OCI-LY1 (cell line): ENCODE results near the gene AP1G2.

Experiments
- H2AFZ ChIP-seq: fragments of 200-600 bp; sonication (generic), shearing (Covaris generic); 2 replicates; pipeline ENCODE4 v1.6.0; 2014; ENCODE audit warnings: antibody characterized with exemption, mild to moderate bottlenecking, low read length
- H3F3A ChIP-seq: fragments of 200-600 bp; sonication (generic), shearing (Covaris generic); 2 replicates; pipeline ENCODE4 v1.6.0; 2014; ENCODE audit warnings: mild to moderate bottlenecking, antibody characterized with exemption, low read length, moderate library complexity; ENCODE audit not compliant: insufficient read depth
- H3K27ac ChIP-seq: fragments of 200-600 bp; sonication (generic); 2 replicates; pipeline ENCODE4 v1.5.1; 2014; ENCODE audit warnings: low read length, mixed run types, mild to moderate bottlenecking, low read depth; ENCODE audit not compliant: poor library complexity, severe bottlenecking
- H3K27me3 ChIP-seq: fragments of 200-600 bp; sonication (generic); 2 replicates; pipeline ENCODE4 v1.6.0; 2014; ENCODE audit warnings: antibody characterized with exemption, mild to moderate bottlenecking, low read length, moderate library complexity; ENCODE audit not compliant: insufficient read depth
- H3K36me3 ChIP-seq: fragments of 200-600 bp; sonication (generic); 2 replicates; pipeline ENCODE4 v1.6.1; 2014; ENCODE audit warnings: mild to moderate bottlenecking, antibody characterized with exemption, low read length, moderate library complexity, mixed read lengths; ENCODE audit not compliant: insufficient read depth
- H3K4me1 ChIP-seq: fragments of 200-600 bp; sonication (generic); 2 replicates; pipeline ENCODE4 v1.5.1; 2014; ENCODE audit warnings: mild to moderate bottlenecking, low read length, moderate library complexity; ENCODE audit not compliant: insufficient read depth, severe bottlenecking
- H3K4me2 ChIP-seq: fragments of 200-600 bp; sonication (generic), shearing (Covaris generic); 2 replicates; pipeline ENCODE4 v1.6.1; 2014; ENCODE audit warnings: low read length
- H3K4me3 ChIP-seq: fragments of 200-600 bp; sonication (generic); 2 replicates; pipeline ENCODE4 v1.5.1; 2014; ENCODE audit warnings: low read length, low read depth, mild to moderate bottlenecking, mixed read lengths; ENCODE audit not compliant: poor library complexity, severe bottlenecking
- H3K79me2 ChIP-seq: fragments of 200-600 bp; shearing (Covaris generic); 2 replicates; pipeline ENCODE4 v1.6.1; 2016; ENCODE audit warnings: mixed run types, low read length, mixed read lengths; ENCODE audit not compliant: insufficient read depth
- H3K9ac ChIP-seq: fragments of 200-600 bp; sonication (generic), shearing (Covaris generic); 2 replicates; pipeline ENCODE4 v1.6.1; 2014; ENCODE audit warnings: mild to moderate bottlenecking, low read length, mixed read lengths
- H3K9me2 ChIP-seq: fragments of 200-600 bp; sonication (generic), shearing (Covaris generic); 2 replicates; pipeline ENCODE4 v1.6.1; 2014; ENCODE audit warnings: low read depth, mild to moderate bottlenecking, low read length, mixed read lengths
- H3K9me3 ChIP-seq: fragments of 200-600 bp; shearing (Covaris generic); 2 replicates; pipeline ENCODE4 v1.6.1; 2014; ENCODE audit warnings: low read length, mixed read lengths
- H4K20me1 ChIP-seq: fragments of 200-600 bp; sonication (generic), shearing (Covaris generic); 2 replicates; pipeline ENCODE4 v1.6.0; 2016; ENCODE audit warnings: mild to moderate bottlenecking, low read length; ENCODE audit not compliant: insufficient read depth
- EZH2 ChIP-seq: fragments of 200-600 bp; sonication (generic), shearing (Covaris generic); IDR thresholded peaks from 2 replicates; pipeline ENCODE4 v1.8.0; 2017; ENCODE audit warnings: borderline replicate concordance, mixed run types, mild to moderate bottlenecking, antibody characterized with exemption, low read length, moderate library complexity, mixed read lengths
- TF ChIP-seq, protein P1 (sequence below): fragments of 200-600 bp; sonication (generic), shearing (Covaris generic); IDR thresholded peaks from 2 replicates; pipeline ENCODE4 v1.5.1; 2017; ENCODE audit warnings: mild to moderate bottlenecking, antibody characterized with exemption, low read length, moderate library complexity, mixed read lengths

The AP1G2 gene

DNA sequence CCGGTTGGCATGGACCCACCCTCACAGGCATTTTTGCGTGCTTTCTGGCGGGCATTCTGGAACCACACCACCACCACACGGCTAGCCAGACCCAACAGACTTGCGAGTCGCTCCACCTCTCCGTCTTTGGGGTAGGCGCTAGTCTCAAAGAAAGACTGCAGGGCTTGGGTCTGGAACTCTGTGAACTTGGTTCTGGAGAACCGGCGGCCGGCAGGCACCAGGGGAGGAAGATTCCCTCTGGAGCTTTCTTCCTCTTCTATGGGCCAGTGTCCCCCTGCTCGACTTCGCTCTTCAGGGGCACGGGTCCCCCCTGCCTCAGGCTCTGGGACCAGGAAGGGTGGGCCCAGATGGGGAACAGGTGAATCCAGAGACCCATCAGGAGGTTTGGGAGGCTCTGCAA, 42.6 kb downstream of the AP1G2 start:
- Histone ChIP-seq H3K79me2 (no peaks in the 10 kb centered on the region), H3F3A (no peaks in the 10 kb centered on the region), H3K9me3 (no peaks in the 10 kb centered on the region), H3K27ac (no peak overlapping the region), H3K9me2 (no peaks in the 10 kb centered on the region), H3K4me2 (no peak overlapping the region), H3K4me3 (no peak overlapping the region), H3K9ac (no peak overlapping the region), H3K27me3 (no peaks in the 10 kb centered on the region), H3K36me3 (no peaks in the 10 kb centered on the region), H3K4me1 (no peaks in the 10 kb centered on the region), H4K20me1 (no peaks in the 10 kb centered on the region), H2AFZ (no peak overlapping the region)
- TF ChIP-seq, protein P1, sequence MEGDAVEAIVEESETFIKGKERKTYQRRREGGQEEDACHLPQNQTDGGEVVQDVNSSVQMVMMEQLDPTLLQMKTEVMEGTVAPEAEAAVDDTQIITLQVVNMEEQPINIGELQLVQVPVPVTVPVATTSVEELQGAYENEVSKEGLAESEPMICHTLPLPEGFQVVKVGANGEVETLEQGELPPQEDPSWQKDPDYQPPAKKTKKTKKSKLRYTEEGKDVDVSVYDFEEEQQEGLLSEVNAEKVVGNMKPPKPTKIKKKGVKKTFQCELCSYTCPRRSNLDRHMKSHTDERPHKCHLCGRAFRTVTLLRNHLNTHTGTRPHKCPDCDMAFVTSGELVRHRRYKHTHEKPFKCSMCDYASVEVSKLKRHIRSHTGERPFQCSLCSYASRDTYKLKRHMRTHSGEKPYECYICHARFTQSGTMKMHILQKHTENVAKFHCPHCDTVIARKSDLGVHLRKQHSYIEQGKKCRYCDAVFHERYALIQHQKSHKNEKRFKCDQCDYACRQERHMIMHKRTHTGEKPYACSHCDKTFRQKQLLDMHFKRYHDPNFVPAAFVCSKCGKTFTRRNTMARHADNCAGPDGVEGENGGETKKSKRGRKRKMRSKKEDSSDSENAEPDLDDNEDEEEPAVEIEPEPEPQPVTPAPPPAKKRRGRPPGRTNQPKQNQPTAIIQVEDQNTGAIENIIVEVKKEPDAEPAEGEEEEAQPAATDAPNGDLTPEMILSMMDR, result no peak
- no peak for TF ChIP-seq EZH2

DNA sequence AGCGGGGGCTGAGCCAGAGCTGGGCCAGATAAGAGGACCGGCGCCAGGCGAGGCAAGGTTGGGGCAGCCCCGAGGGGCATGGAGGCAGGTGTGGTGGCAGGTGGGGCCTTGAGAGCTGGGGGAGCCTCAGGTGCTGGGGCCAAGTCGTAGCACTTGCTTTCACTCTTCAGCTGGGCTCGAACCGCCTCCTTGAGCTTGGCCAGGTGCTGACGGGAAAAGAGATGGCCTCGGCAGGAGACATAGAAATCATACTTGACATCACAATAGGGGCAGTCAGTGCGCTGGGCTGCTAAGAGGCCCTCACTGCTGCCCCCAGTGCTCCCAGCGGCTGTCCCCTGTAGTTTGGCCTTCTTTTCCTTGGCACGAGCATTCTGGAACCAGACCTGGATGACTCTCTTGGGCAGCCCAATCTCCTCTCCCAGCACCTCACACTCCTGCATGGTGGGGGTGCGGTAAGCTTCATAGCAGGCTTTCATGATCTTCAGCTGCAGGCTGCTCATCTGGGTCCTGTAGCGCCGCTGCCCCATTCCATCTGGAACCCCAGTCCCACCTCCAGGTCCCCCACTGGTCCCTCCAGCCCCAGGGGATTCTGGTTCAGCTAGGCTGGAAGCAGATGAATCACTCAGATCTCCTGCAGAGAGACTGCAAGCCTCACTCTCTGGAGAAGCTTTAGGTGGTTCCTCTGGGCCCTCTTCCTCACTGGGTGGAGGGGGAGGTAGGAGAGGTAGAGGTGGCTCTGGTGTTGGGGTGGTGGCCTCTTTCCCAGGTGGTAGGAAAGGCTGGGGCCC, 44.2 kb downstream of the AP1G2 start:
- Histone ChIP-seq H3K4me1 (no peaks in the 10 kb centered on the region), H4K20me1 (no peaks in the 10 kb centered on the region), H3K9ac (no peak overlapping the region), H3K79me2 (no peaks in the 10 kb centered on the region), H3K27me3 (no peaks in the 10 kb centered on the region), H3K4me2 (no peak overlapping the region), H2AFZ (no peak overlapping the region), H3K9me2 (no peaks in the 10 kb centered on the region), H3F3A (no peaks in the 10 kb centered on the region), H3K4me3 (no peak overlapping the region), H3K36me3 (no peaks in the 10 kb centered on the region), H3K27ac (no peak overlapping the region), H3K9me3 (no peaks in the 10 kb centered on the region)
- TF ChIP-seq, protein P1, result no peak
- TF ChIP-seq EZH2, result no peak

- H3K9me3 ChIP-seq, result no peaks in the 10 kb centered on the region
- no peak overlapping the region for H3K4me2 ChIP-seq
- TF ChIP-seq, protein P1, result no peak
- TF ChIP-seq EZH2, result no peak
- no peak overlapping the region for H3K9ac ChIP-seq
- no peaks in the 10 kb centered on the region for H4K20me1 ChIP-seq
- no peaks in the 10 kb centered on the region for H3K79me2 ChIP-seq
- H3K9me2 ChIP-seq, result no peaks in the 10 kb centered on the region
- H3K27ac ChIP-seq, result no peak overlapping the region
- no peaks in the 10 kb centered on the region for H3F3A ChIP-seq
- 0 out of 2 replicates have a peak, but pooled peaks cover 3% of the 10 kb centered on the region for H3K27me3 ChIP-seq
- no peak overlapping the region for H2AFZ ChIP-seq
- H3K4me1 ChIP-seq, result no peaks in the 10 kb centered on the region
- no peak overlapping the region for H3K4me3 ChIP-seq
- no peaks in the 10 kb centered on the region for H3K36me3 ChIP-seq
Measured at GRCh38 chr14:23522643-23523198, 44.9 kb downstream of the AP1G2 start.
